H9 (cell line): ENCODE measurements around the gene TNRC18. TPM values are rescaled to one million over a fixed set of nuclear protein-coding genes. Genes with fewer than 3 reads are reported as not detected.

Experiments
- DNase-seq: peaks from one replicate; pipeline ENCODE4 v3.0.0-alpha.2; 2017
- H2AFZ ChIP-seq: one replicate; pipeline ENCODE4 v1.6.1; 2013; ENCODE audit warnings: mild to moderate bottlenecking, low read length, control low read depth, moderate library complexity
- H2AK5ac ChIP-seq: 2 replicates; pipeline ENCODE4 v1.6.1; 2013; ENCODE audit warnings: low read length, control low read depth, mixed read lengths; ENCODE audit not compliant: insufficient read length
- H2BK120ac ChIP-seq: one replicate; pipeline ENCODE4 v1.6.1; 2013; ENCODE audit warnings: low read depth, mild to moderate bottlenecking, low read length, control low read depth, inconsistent platforms; ENCODE audit not compliant: poor library complexity, severe bottlenecking
- H2BK12ac ChIP-seq: 2 replicates; pipeline ENCODE4 v1.6.1; 2013; ENCODE audit warnings: low read length, control low read depth, mixed read lengths, low read depth; ENCODE audit not compliant: insufficient read length
- H2BK15ac ChIP-seq: 2 replicates; pipeline ENCODE4 v1.6.1; 2013; ENCODE audit warnings: low read depth, low read length, control low read depth
- H2BK20ac ChIP-seq: one replicate; pipeline ENCODE4 v1.6.1; 2013; ENCODE audit warnings: low read depth, mild to moderate bottlenecking, low read length, control low read depth, inconsistent platforms; ENCODE audit not compliant: poor library complexity, severe bottlenecking
- H2BK5ac ChIP-seq: 2 replicates; pipeline ENCODE4 v1.6.1; 2013; ENCODE audit warnings: low read length, control low read depth, mixed read lengths; ENCODE audit not compliant: insufficient read length
- H3K14ac ChIP-seq: 2 replicates; pipeline ENCODE4 v1.6.1; 2013; ENCODE audit warnings: low read length, control low read depth; ENCODE audit not compliant: insufficient read depth
- H3K18ac ChIP-seq: 2 replicates; pipeline ENCODE4 v1.6.1; 2013; ENCODE audit warnings: low read depth, mild to moderate bottlenecking, mixed read lengths, low read length, control low read depth; ENCODE audit not compliant: insufficient read length
- H3K23ac ChIP-seq: 2 replicates; pipeline ENCODE4 v1.6.1; 2013; ENCODE audit warnings: low read length, control low read depth, mixed read lengths, low read depth; ENCODE audit not compliant: insufficient read length
- H3K23me2 ChIP-seq: 2 replicates; pipeline ENCODE4 v1.6.1; 2013; ENCODE audit warnings: low read depth, mild to moderate bottlenecking, mixed read lengths, low read length, control low read depth; ENCODE audit not compliant: insufficient read length, poor library complexity, severe bottlenecking
- H3K27ac ChIP-seq: 2 replicates; pipeline ENCODE4 v1.5.1; 2013; ENCODE audit warnings: low read length, control low read depth, mixed read lengths, low read depth; ENCODE audit not compliant: insufficient read length
- H3K27me3 ChIP-seq: 2 replicates; pipeline ENCODE4 v1.6.1; 2013; ENCODE audit warnings: low read length, control low read depth, inconsistent platforms; ENCODE audit not compliant: insufficient read depth
- H3K4ac ChIP-seq: 2 replicates; pipeline ENCODE4 v1.6.1; 2013; ENCODE audit warnings: low read depth, mild to moderate bottlenecking, control low read depth, inconsistent platforms, low read length, moderate library complexity
- H3K4me1 ChIP-seq: 2 replicates; pipeline ENCODE4 v1.6.1; 2013; ENCODE audit warnings: low read length, control low read depth, inconsistent platforms; ENCODE audit not compliant: insufficient read depth
- H3K4me2 ChIP-seq: 2 replicates; pipeline ENCODE4 v1.6.1; 2013; ENCODE audit warnings: low read length, control low read depth, mixed read lengths; ENCODE audit not compliant: insufficient read length, insufficient read depth
- H3K56ac ChIP-seq: 2 replicates; pipeline ENCODE4 v1.6.1; 2013; ENCODE audit warnings: low read depth, mild to moderate bottlenecking, mixed read lengths, low read length, control low read depth; ENCODE audit not compliant: insufficient read length
- H3K79me1 ChIP-seq: 2 replicates; pipeline ENCODE4 v1.6.1; 2013; ENCODE audit warnings: low read depth, mild to moderate bottlenecking, moderate library complexity, low read length, control low read depth, inconsistent platforms; ENCODE audit not compliant: insufficient read depth, poor library complexity, severe bottlenecking
- H3K79me2 ChIP-seq: 2 replicates; pipeline ENCODE4 v1.6.1; 2013; ENCODE audit warnings: low read length, control low read depth, inconsistent platforms; ENCODE audit not compliant: insufficient read depth
- H3K9ac ChIP-seq: 2 replicates; pipeline ENCODE4 v1.6.1; 2013; ENCODE audit warnings: low read length, control low read depth, mixed read lengths; ENCODE audit not compliant: insufficient read length; ENCODE audit errors: extremely low read depth
- H3K9me3 ChIP-seq: one replicate; pipeline ENCODE4 v1.6.1; 2013; ENCODE audit warnings: low read depth, low read length, inconsistent platforms; ENCODE audit not compliant: control insufficient read depth
- H3T11ph ChIP-seq: one replicate; pipeline ENCODE4 v1.6.1; 2013; ENCODE audit warnings: mild to moderate bottlenecking, low read length, control low read depth, inconsistent platforms
- H4K20me1 ChIP-seq: one replicate; pipeline ENCODE4 v1.6.1; 2013; ENCODE audit not compliant: control insufficient read depth, insufficient read length, insufficient read depth
- H4K5ac ChIP-seq: 2 replicates; pipeline ENCODE4 v1.6.1; 2013; ENCODE audit warnings: low read depth, mild to moderate bottlenecking, mixed read lengths, low read length, control low read depth; ENCODE audit not compliant: insufficient read length
- H4K8ac ChIP-seq: replicated peaks from 2 replicates; pipeline ENCODE4 v1.6.1; 2013; ENCODE audit warnings: low read length, control low read depth, mixed read lengths, low read depth; ENCODE audit not compliant: insufficient read length
- H4K91ac ChIP-seq: 2 replicates; pipeline ENCODE4 v1.6.1; 2013; ENCODE audit warnings: low read depth, mild to moderate bottlenecking, moderate library complexity, mixed read lengths, low read length, control low read depth; ENCODE audit not compliant: insufficient read length
- H3K27ac Mint-ChIP-seq, 3 experiments: 2 replicates in 2 of 3; 3 replicates in 1 of 3; pipeline ENCODE4 v1.8.0; 2020 to 2021; ENCODE audit warnings: mixed read lengths in 3 of 3, mild to moderate bottlenecking in 1 of 3, moderate library complexity in 1 of 3
- H3K27me3 Mint-ChIP-seq: 2 replicates; pipeline ENCODE4 v1.8.0; 2021; ENCODE audit warnings: low read depth, mild to moderate bottlenecking, moderate library complexity, mixed read lengths
- H3K36me3 Mint-ChIP-seq, 3 experiments: 2 replicates in 2 of 3; 3 replicates in 1 of 3; pipeline ENCODE4 v1.8.0; 2020 to 2021; ENCODE audit warnings: low read depth in 3 of 3, mixed read lengths in 3 of 3; ENCODE audit not compliant: insufficient read depth in 1 of 3
- H3K4me1 Mint-ChIP-seq, 2 experiments: 2 replicates each; pipeline ENCODE4 v1.8.0; 2020; ENCODE audit warnings: mixed read lengths in 2 of 2
- H3K4me3 Mint-ChIP-seq, 2 experiments: 2 replicates in 1 of 2; 3 replicates in 1 of 2; pipeline ENCODE4 v1.8.0; 2020 to 2021; ENCODE audit warnings: mild to moderate bottlenecking in 2 of 2, mixed read lengths in 2 of 2, moderate library complexity in 1 of 2
- H3K9me3 Mint-ChIP-seq, 2 experiments: 2 replicates in 1 of 2; 3 replicates in 1 of 2; pipeline ENCODE4 v1.8.0; 2020; ENCODE audit warnings: mild to moderate bottlenecking in 2 of 2, mixed read lengths in 2 of 2, moderate library complexity in 1 of 2
- WGBS: extraction: QIAGEN DNeasy Blood & Tissue Kit; methylation state at CpG from one replicate; pipeline ENCODE4 v1.1.7; 2013; ENCODE audit warnings: missing lambda C conversion rate, low lambda C conversion rate, mixed read lengths; ENCODE audit not compliant: insufficient read length; ENCODE audit errors: extremely low coverage; 5-methylcytosine and 5-hydroxymethylcytosine counted together
- total RNA-seq: library from RNA; stranded (reverse); gene quantifications from 2 replicates; pipeline ENCODE4 v1.2.1, GENCODE V29; 2021
- TF ChIP-seq, protein P1 (sequence below): fragments of 200-600 bp; sonication (generic); conservative IDR thresholded peaks from 3 replicates; pipeline ENCODE4 v1.8.0; 2021; ENCODE audit warnings: antibody characterized with exemption, mild to moderate bottlenecking

The TNRC18 gene
- total RNA-seq, 1 experiment from 2014 or later, result 21.2 TPM

- TF ChIP-seq, protein P1, sequence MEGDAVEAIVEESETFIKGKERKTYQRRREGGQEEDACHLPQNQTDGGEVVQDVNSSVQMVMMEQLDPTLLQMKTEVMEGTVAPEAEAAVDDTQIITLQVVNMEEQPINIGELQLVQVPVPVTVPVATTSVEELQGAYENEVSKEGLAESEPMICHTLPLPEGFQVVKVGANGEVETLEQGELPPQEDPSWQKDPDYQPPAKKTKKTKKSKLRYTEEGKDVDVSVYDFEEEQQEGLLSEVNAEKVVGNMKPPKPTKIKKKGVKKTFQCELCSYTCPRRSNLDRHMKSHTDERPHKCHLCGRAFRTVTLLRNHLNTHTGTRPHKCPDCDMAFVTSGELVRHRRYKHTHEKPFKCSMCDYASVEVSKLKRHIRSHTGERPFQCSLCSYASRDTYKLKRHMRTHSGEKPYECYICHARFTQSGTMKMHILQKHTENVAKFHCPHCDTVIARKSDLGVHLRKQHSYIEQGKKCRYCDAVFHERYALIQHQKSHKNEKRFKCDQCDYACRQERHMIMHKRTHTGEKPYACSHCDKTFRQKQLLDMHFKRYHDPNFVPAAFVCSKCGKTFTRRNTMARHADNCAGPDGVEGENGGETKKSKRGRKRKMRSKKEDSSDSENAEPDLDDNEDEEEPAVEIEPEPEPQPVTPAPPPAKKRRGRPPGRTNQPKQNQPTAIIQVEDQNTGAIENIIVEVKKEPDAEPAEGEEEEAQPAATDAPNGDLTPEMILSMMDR, result no peak
- H3K14ac ChIP-seq, result no peak overlapping the region
- H3K79me1 ChIP-seq, result no peaks in the 10 kb centered on the region
- H3K23me2 ChIP-seq, result no peaks in the 10 kb centered on the region
- H4K91ac ChIP-seq, result no peak overlapping the region
- no peak overlapping the region for H2BK20ac ChIP-seq
- no peak overlapping the region for H2BK120ac ChIP-seq
- no CpG with 5 or more reads among the region's 4 CpGs for WGBS
- H3K9me3 ChIP-seq, result no peaks in the 10 kb centered on the region
- H3K27ac Mint-ChIP-seq, result no peak overlapping the region
- no peak for DNase-seq
- no peak overlapping the region for H3K9ac ChIP-seq
- no peak overlapping the region for H3T11ph ChIP-seq
- H3K4me3 Mint-ChIP-seq, result no peak overlapping the region
- H4K20me1 ChIP-seq, result no peaks in the 10 kb centered on the region
- H2AK5ac ChIP-seq, result no peak overlapping the region
- H3K56ac ChIP-seq, result no peak overlapping the region
- H4K8ac ChIP-seq, result no peak overlapping the region
- H3K9me3 Mint-ChIP-seq, result no peaks in the 10 kb centered on the region
- no peak overlapping the region for H3K4me2 ChIP-seq
- no peak overlapping the region for H2AFZ ChIP-seq
- H2BK15ac ChIP-seq, result no peak overlapping the region
- no peak overlapping the region for H3K27ac ChIP-seq
- H2BK12ac ChIP-seq, result no peak overlapping the region
- no peaks in the 10 kb centered on the region for H3K36me3 Mint-ChIP-seq
- no peak overlapping the region for H3K23ac ChIP-seq
- H3K79me2 ChIP-seq, result no peaks in the 10 kb centered on the region
- H3K27me3 Mint-ChIP-seq, result peaks cover 37% of the 10 kb centered on the region
- H3K18ac ChIP-seq, result no peak overlapping the region
- H3K27me3 ChIP-seq, result peaks cover 2% of the 10 kb centered on the region; the same call in 1 of the 2 replicates
- H3K4ac ChIP-seq, result no peak overlapping the region
- peaks cover 0 to 20% of the 10 kb centered on the region in 2 experiments; a peak in 2 of 4 replicates for H3K4me1 Mint-ChIP-seq
- no peak overlapping the region for H2BK5ac ChIP-seq
- H3K4me1 ChIP-seq, result no peaks in the 10 kb centered on the region
- H4K5ac ChIP-seq, result no peak overlapping the region
Observed at GRCh38 chr7:5279734-5280133, 143.9 kb downstream of the TNRC18 start.
